Measurements from ENCODE around the gene ABCD4. TPM values are rescaled to one million over a fixed set of nuclear protein-coding genes. Genes with fewer than 3 reads are reported as not detected.
A peak's percentile ranks its signal among the peaks of the same experiment; 100 is the strongest.

ABCD4 gene
- total RNA-seq, 3 donors from 2014 or later = 38.2 to 57.0 (median 54.7) TPM

GRCh38 chr14:74301594-74302151 is 1.1 kb downstream of the ABCD4 start:
- DNase-seq (ENCODE audit: low spot score in 2 of 2) = no peak
- H3K4me3 ChIP-seq = peak overlapping the region; percentile 92 to 96 (median 94)
- H3K27ac ChIP-seq = no peak overlapping the region
- no peaks in the 10 kb centered on the region for H3K9me3 ChIP-seq
- TF ChIP-seq CTCF (IDR thresholded peaks at IDR 0.05) = no peak
- no peaks in the 10 kb centered on the region for H3K4me1 ChIP-seq
- H3K36me3 ChIP-seq = no peaks in the 10 kb centered on the region
- intact Hi-C loops (cut with DNase I; ENCODE audit: low total_unique reads) = no loop called here
- H3K27me3 ChIP-seq = no peaks in the 10 kb centered on the region

- intact Hi-C loops (cut with DNase I; ENCODE audit: low total_unique reads) = no loop called here
- no peaks in the 10 kb centered on the region for H3K9me3 ChIP-seq
- no peaks in the 10 kb centered on the region for H3K4me1 ChIP-seq
- H3K27ac ChIP-seq = peak overlapping the region; percentile 25 to 81
- no peaks in the 10 kb centered on the region for H3K36me3 ChIP-seq
- DNase-seq (ENCODE audit: low spot score in 2 of 2) = no peak
- no peak overlapping the region for H3K4me3 ChIP-seq
- H3K27me3 ChIP-seq = no peaks in the 10 kb centered on the region
- TF ChIP-seq POLR2AphosphoS5 (IDR thresholded peaks at IDR 0.05) (peak in 1 of 3 donors; percentile 15), CTCF (IDR thresholded peaks at IDR 0.05) (no peak), POLR2A (IDR thresholded peaks at IDR 0.05) (no peak)
Observed at GRCh38 chr14:74299061-74299545, 3.6 kb downstream of the ABCD4 start.

- H3K36me3 ChIP-seq = no peaks in the 10 kb centered on the region
- H3K27ac ChIP-seq = no peak overlapping the region
- no peaks in the 10 kb centered on the region for H3K9me3 ChIP-seq
- DNase-seq (ENCODE audit: low spot score in 2 of 2) = no peak
- H3K4me1 ChIP-seq = no peaks in the 10 kb centered on the region
- intact Hi-C loops (cut with DNase I; ENCODE audit: low total_unique reads) = no loop called here
- H3K27me3 ChIP-seq = no peaks in the 10 kb centered on the region
- H3K4me3 ChIP-seq = no peak overlapping the region
- TF ChIP-seq POLR2AphosphoS5 (IDR thresholded peaks at IDR 0.05) (no peak), POLR2A (IDR thresholded peaks at IDR 0.05) (no peak), CTCF (IDR thresholded peaks at IDR 0.05) (no peak)
Observed at GRCh38 chr14:74297986-74298385, 4.7 kb downstream of the ABCD4 start.

GRCh38 chr14:74296037-74296467 is 6.7 kb downstream of the ABCD4 start:
- TF ChIP-seq CTCF (IDR thresholded peaks at IDR 0.05) = no peak
- TF ChIP-seq POLR2AphosphoS5 (IDR thresholded peaks at IDR 0.05) = no peak
- TF ChIP-seq POLR2A (IDR thresholded peaks at IDR 0.05) = no peak
- Histone ChIP-seq H3K36me3 (no peaks in the 10 kb centered on the region), H3K4me3 (no peak overlapping the region), H3K4me1 (no peaks in the 10 kb centered on the region), H3K9me3 (no peaks in the 10 kb centered on the region), H3K27ac (no peak overlapping the region), H3K27me3 (no peaks in the 10 kb centered on the region)
- intact Hi-C loops (cut with DNase I; ENCODE audit: low total_unique reads) = loop anchor here (1.0 kb wide), 1 partner anchor 27 kb away; no protein-coding TSS in a partner anchor
- DNase-seq (ENCODE audit: low spot score in 2 of 2) = no peak

- Histone ChIP-seq H3K4me3 (no peak overlapping the region), H3K9me3 (no peaks in the 10 kb centered on the region), H3K36me3 (no peaks in the 10 kb centered on the region), H3K4me1 (no peaks in the 10 kb centered on the region), H3K27me3 (no peaks in the 10 kb centered on the region), H3K27ac (no peak overlapping the region)
- TF ChIP-seq POLR2AphosphoS5 (IDR thresholded peaks at IDR 0.05) (no peak), POLR2A (IDR thresholded peaks at IDR 0.05) (no peak)
- DNase-seq (ENCODE audit: low spot score in 2 of 2) = no peak
- intact Hi-C loops (cut with DNase I; ENCODE audit: low total_unique reads) = no loop called here
Observed at GRCh38 chr14:74293606-74294005, 9.1 kb downstream of the ABCD4 start.

Data from breast epithelium (tissue), 4 donors.